ENCODE results near the gene MYH11.

DNA sequence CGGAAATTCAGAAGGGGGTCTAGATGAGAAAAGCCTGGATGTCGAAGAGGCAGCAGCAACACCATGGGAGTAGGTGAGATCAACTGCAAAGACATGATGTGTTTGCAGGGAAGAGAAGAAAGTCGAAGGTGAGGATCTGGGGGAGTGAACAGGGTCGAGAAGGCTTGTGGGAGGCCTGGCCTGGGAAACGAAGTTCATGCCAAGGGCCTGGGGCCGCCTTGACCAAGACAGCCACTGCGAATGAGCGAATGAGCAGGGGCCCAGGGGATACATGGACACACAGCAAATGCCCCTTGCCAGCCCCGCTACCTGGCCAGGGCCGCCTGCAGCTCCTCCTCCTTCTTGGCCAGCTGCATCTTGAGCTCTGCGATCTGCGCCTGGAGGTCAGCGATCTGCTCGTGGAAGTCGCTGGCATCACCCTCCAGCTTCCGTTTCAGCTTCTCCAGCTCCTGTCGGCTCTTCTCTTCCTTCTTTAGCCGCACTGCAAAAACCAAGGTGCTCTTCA lies 119.6 kb downstream of the MYH11 start:
- TF ChIP-seq, protein P1, sequence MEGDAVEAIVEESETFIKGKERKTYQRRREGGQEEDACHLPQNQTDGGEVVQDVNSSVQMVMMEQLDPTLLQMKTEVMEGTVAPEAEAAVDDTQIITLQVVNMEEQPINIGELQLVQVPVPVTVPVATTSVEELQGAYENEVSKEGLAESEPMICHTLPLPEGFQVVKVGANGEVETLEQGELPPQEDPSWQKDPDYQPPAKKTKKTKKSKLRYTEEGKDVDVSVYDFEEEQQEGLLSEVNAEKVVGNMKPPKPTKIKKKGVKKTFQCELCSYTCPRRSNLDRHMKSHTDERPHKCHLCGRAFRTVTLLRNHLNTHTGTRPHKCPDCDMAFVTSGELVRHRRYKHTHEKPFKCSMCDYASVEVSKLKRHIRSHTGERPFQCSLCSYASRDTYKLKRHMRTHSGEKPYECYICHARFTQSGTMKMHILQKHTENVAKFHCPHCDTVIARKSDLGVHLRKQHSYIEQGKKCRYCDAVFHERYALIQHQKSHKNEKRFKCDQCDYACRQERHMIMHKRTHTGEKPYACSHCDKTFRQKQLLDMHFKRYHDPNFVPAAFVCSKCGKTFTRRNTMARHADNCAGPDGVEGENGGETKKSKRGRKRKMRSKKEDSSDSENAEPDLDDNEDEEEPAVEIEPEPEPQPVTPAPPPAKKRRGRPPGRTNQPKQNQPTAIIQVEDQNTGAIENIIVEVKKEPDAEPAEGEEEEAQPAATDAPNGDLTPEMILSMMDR (IDR thresholded peaks at IDR 0.05), result no peak
- no peak for TF ChIP-seq POLR2A (IDR thresholded peaks at IDR 0.05)

Data from breast epithelium (tissue), 3 donors.